D721Med (cell line): Measurements from ENCODE around the gene GPR68.

Experiments
- DNase-seq: peaks from one replicate; pipeline ENCODE4 v3.0.0; 2011; ENCODE audit warnings: low spot score; ENCODE audit not compliant: insufficient read length
- FAIRE-seq: peaks from 2 replicates; lab custom pipeline; 2011; peaks lifted over from hg19 to GRCh38; lab: Jason Lieb, UNC
- CTCF ChIP-seq: IDR thresholded peaks from 2 replicates; pipeline ENCODE4 v1.5.1; 2012; ENCODE audit warnings: mild to moderate bottlenecking, control low read depth; ENCODE audit not compliant: insufficient read depth; ENCODE audit errors: missing control alignments

The GPR68 gene

GRCh38 chr14:91219517-91220389 is 24.8 kb downstream of the GPR68 start:
- TF ChIP-seq CTCF: no peak
- no peak for FAIRE-seq
- no peak for DNase-seq

DNA sequence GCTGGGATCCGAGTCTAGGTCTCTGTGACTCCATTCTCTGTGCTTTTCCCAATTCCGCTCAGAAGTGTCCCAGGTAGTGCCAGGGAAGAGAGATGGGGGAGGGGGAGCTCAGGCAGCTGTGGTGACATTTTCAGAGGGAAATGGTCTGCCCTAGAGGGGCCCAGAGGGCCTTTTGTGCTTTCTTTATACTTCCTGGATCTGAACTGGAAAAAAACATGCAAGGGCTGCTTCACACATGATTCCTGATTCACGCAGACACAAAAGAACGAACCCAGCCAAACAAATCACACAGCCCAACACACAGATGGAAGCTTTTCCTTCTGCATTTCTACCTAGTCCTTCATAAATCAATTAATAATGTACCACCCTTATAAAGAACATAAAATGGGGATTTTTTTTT is 26.5 kb downstream of the GPR68 start:
- FAIRE-seq: no peak
- DNase-seq: no peak
- TF ChIP-seq CTCF: no peak

- no peak for TF ChIP-seq CTCF
- FAIRE-seq (no peak), DNase-seq (no peak)
These were observed 27.7 kb downstream of the GPR68 start for GRCh38 chr14:91216731-91217226.

- no peak for FAIRE-seq
- no peak for DNase-seq
- TF ChIP-seq CTCF: no peak
These were observed 29.1 kb downstream of the GPR68 start for GRCh38 chr14:91215381-91215780.

- FAIRE-seq (no peak), DNase-seq (no peak)
- no peak for TF ChIP-seq CTCF
These were observed 30.2 kb downstream of the GPR68 start for GRCh38 chr14:91214306-91214705.

- DNase-seq (no peak), FAIRE-seq (no peak)
- no peak for TF ChIP-seq CTCF
These were observed 33.5 kb downstream of the GPR68 start for GRCh38 chr14:91211017-91211416.

DNA sequence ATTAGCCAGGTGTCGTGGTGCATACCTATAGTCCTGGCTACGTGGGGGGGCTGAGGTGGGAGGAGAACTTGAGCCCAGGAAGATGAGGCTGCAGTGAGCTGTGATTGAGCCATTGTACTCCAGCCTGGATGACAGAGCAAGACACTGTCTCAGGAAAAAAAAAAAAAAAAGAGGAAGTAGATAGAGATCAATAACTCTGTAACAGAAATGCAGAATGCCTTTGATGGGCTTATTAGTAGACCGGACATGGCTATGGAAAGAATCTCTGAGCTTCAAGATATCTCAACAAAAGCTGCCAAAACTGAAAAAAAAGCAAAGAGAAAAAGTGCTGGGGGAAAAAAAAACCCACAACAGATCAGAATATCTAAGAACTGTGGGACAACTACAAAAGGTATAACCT is 37.5 kb downstream of the GPR68 start:
- DNase-seq (no peak), FAIRE-seq (no peak)
- TF ChIP-seq CTCF: no peak
